Activated CD4-positive, alpha-beta T cell treated with anti-CD3 and anti-CD28 coated beads for 4 hours (primary cell): ENCODE data around the gene SLFN13.
"Not testable (repeated sequence)": the region's sequence is repeated elsewhere in the genome, so short reads cannot be mapped to it uniquely, and the experiment has no call there.

Source experiments
- DNase-seq, 2 donors: peaks; one replicate each; pipeline ENCODE4 v3.0.0-alpha.2; 2020

Gene SLFN13

DNA sequence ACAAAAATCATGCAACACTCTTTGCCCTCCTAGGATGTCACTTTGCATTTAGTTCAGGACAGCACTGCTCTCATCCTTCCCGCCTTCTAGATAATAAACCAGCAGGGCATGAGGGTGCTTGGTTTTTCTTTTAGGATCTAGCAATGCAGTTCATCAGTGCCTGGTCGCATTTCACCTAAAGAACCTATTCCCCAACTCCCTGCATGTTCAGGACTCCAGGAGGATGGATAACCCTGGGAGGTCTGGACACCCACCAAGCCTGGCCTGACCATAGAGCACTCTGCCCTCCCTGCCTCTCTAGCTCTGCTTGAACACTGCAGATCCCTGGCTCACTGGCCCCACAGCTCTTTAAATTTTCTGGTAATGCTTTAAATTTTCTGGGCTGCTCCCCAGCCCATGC lies 18.9 kb downstream of the SLFN13 start:
- DNase-seq = no peak

DNA sequence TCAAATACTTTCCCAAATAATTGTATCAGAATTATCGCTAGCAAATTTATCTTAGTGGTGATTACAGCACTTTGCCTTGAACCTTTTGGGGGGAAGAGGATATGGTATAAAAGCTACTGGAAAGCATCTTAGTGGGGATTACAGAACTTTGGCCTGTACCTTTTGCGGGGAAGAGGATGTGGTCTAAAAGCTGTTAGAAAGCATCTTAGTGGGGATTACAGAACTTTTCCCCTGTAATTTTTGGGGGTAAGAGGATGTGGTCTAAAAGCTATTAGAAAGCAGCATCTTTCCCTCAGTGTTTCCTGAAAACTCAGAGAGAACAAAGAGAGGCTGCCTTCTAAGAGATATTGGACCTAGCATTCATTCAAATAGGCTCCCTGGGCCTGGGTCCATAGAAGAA lies 20.3 kb downstream of the SLFN13 start:
- DNase-seq = no peak

DNA sequence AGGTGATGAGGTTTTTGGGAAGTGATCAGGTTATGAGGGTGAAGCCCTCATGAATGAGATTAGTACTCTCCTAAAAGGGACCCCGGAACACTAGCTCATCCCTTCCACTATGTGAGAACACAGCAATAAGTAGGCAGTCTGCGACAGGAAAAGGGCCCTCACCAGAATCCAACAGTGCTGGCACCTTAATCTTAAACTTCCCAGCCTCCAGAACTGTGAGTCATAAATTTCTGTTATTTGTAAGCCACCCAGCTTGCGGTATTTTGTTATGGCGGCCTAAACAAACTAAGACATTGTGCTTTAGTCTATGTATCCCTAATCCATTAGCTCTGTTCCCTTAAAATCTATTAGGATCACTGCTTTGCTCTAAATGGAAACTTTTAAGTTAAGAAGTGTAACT lies 24.8 kb downstream of the SLFN13 start:
- no peak for DNase-seq

DNA sequence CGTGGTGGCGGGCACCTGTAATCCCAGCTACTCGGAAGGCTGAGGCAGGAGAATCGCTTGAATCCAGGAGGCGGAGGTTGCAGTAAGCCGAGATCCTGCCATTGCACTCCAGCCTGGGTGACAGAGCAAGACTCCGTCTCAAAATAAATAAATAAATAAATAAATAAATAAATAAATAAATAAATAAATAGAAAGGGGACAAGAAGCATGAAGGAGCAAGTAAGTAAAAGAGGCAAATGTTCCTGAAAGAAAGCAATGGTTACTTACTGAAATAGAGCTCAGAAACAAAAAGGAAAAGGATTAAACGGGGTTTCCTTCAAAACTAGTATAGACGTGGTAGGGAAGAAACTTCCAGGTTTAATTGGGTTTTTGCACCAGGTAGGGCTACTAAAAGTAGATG lies 27.5 kb downstream of the SLFN13 start:
- DNase-seq = not testable (repeated sequence)

DNA sequence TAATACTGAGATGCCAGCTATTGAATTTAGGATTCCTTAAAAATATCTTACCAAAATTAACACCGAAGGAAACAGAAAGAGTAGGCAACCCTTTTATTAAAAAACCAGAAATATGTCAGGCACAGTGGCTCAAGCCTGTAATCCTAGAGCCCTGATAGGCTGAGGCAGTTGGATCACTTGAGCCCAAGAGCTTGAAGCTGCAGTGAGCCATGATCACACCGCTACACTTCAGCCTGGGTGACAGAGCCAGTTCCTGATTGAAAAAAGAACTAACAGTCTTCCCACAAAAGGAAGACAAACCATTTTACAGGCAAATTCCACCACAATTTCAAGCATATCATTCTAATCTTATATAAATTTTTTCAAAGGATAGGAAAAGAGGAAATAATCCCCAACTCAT lies 31.9 kb downstream of the SLFN13 start:
- no peak for DNase-seq

DNA sequence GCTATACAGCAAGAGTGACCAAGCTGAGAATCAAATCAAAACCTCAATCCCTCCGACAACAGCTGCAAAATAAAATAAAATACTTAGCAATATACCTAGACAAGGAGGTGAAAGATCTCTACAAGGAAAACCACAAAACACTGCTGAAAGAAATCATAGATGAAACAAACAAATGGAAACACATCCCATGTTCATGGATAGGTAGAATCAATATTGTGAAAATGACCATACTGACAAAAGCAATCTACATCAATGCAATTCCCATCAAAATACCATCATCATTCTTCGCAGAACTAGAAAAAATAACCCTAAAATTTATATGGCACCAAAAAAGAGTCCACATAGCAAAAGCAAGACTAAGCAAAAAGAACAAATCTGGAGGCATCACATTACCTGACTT lies 33.9 kb downstream of the SLFN13 start:
- DNase-seq = not testable (repeated sequence)

DNA sequence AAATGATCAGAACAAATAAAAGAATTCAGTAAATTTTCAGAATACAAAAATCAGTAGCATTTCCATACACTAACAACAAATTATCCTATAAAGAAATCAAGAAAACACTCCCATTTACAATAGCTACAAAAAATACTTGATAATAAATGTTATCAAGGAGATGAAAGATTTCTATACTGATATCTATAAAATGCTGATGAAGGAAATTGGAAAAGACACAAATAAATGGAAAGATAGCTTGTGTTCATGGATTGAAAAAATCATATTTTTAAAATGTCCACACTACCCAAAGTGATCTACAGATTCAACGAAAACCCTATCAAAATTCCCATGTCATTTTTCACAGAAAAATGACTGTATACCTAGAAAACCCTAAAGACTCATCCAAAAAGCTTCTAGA lies 34.3 kb downstream of the SLFN13 start:
- no peak for DNase-seq

DNA sequence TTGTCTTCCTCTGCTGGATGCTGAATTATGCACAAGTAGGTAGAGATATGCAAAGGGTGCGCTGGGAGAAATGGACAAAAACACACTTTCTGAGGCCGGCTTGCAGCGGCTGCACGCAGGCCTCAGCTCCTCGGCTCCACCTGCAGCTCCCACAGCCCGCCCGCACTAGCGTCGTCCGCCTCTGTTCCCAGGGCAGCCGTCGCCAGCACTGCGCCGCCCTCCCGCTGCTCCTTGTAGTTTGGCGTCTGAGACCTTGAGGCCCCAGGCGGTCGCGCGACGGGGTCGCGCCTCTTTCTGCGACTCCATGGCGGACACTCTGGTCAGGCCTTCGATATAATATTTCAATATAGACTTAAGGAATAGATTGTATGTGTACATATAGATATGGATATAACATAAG lies 41.0 kb downstream of the SLFN13 start:
- DNase-seq = no peak

DNA sequence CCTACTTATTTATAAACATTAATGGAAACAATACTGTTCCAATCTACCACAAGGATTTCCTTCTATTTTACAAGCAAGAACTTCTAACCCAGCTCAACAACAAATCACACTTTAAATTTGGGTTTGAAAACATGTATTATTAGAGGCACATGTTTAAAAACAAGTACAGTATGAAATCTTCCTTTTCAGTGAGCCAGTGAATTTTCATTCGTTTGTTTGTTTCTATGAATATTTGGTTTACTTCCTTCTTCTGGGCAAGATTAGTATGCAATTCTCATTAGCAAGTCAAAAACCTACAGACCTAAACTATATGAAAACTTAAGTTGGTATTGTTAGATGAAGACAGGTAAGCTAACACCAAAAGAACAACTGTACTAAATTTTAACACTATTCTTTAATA lies 42.0 kb downstream of the SLFN13 start:
- no peak for DNase-seq

DNA sequence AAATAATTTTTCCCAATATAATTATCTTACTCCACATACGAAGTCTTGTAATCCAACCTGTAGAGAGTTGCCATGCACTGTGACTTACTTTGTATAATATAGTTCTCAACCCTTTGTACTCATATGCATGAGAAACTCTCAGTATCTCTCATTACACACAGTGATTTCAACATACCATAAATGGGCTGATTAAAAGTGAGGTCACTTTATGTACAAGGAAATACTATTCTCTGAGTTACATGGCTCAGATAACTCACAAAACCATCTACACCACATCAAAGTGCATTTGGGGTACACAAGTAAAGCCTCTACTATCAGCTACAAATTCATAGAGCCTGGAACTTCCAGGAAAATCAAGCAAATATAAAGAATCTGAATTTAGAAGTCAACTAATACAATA lies 44.2 kb downstream of the SLFN13 start:
- DNase-seq = no peak

DNA sequence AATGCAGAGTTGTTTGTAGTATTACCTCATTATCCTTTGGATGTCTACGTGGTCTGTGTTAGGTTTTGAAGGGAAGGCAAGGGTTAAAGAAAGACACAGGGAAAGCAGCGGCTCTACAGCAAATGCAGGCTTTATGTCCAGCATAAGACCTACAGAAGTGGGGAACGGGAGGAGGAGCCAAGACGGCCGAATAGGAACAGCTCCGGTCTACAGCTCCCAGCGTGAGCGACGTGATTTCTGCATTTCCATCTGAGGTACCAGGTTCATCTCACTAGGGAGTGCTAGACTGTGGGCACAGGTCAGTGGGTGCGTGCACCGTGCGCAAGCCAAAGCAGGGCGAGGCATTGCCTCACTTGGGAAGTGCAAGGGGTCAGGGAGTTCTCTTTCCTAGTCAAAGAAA lies 54.8 kb downstream of the SLFN13 start:
- DNase-seq = not testable (repeated sequence)

DNA sequence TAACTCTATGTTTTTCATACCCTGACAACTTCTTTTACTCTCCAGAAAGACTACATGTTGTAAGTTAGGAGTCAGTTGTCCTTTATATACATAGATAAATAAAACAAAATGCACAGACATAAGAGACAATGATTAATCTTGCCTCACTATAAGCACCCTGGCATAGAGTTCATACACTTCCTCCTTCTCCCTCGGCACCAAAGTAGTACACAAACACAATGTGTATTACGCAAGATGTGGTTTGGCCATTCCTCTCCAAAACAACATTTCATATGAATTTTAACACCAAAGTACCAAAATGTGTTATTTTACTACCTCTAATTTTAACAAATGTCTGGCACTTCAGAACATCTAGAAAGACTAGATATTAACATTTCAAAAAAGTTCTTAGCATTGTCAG lies 57.9 kb downstream of the SLFN13 start:
- no peak for DNase-seq

DNA sequence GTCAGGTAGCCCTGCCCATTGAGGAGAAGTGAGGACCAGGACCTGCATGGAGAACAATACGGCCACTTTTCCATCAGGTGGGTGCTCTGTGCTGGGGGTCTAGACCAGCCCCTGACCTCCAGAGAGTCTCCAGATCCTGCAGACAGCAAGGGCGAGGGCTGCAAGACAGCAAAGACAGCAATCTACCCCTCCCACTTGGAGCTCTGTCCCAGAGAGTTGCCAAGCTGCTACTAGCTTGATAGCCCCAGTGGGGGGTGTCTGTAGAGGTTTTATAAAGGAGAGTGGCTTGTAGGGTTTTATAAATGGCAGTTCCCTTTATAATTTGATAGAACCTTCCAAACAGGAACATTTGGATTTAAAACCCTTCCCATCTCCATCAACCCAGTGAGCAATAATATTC lies 58.4 kb downstream of the SLFN13 start:
- no peak for DNase-seq

DNA sequence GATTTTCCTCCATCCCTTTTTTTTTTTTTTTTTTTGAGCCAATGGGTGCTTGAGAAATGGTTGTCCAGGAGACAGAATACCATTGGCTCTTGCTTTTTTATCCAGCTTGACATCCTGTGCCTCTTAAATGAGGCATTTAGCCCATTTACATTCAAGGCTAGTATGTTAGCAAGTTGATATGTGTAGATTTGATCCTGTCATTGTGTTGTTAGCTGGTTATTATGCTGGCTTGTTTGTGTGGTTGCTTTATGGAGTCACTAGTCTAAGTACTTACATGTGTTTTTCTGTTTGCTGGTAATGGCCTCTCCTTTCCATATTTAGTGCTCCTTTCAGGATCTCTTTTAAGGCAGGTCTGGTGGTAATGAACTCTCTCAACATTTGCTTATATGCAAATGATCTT lies 61.1 kb downstream of the SLFN13 start:
- no peak for DNase-seq
